GM23338 (cell line): ENCODE data around the gene SHISA7. TPM values are rescaled to one million over a fixed set of nuclear protein-coding genes. Genes with fewer than 3 reads are reported as not detected.

Experiments
- ATAC-seq: fragments of 200-7000 bp; cut with Tn5 transposase; 3 replicates; pipeline ENCODE4 v1.9.1; 2020
- DNase-seq: peaks from one replicate; pipeline ENCODE4 v3.0.0-alpha.2; 2015; ENCODE audit warnings: low spot score
- H2AFZ ChIP-seq: fragments of 200-600 bp; sonication (generic); 2 replicates; pipeline ENCODE4 v1.8.0; 2016; ENCODE audit warnings: antibody characterized with exemption, mild to moderate bottlenecking, moderate library complexity
- H3F3A ChIP-seq: fragments of 200-600 bp; sonication (generic); replicated peaks from 2 replicates; pipeline ENCODE4 v1.8.0; 2017; ENCODE audit warnings: antibody characterized with exemption, mixed run types, low read depth
- H3K27ac ChIP-seq: fragments of 200-600 bp; sonication (generic); 2 replicates; pipeline ENCODE4 v1.6.1; 2016; ENCODE audit warnings: low read depth
- H3K27me3 ChIP-seq: fragments of 200-600 bp; sonication (generic); 2 replicates; pipeline ENCODE4 v1.8.0; 2016; ENCODE audit warnings: mild to moderate bottlenecking, mixed run types, moderate library complexity; ENCODE audit not compliant: insufficient read depth
- H3K36me3 ChIP-seq: fragments of 200-600 bp; sonication (generic); 2 replicates; pipeline ENCODE4 v1.8.0; 2016; ENCODE audit warnings: mild to moderate bottlenecking; ENCODE audit not compliant: insufficient read depth
- H3K4me1 ChIP-seq: fragments of 200-600 bp; sonication (generic); 2 replicates; pipeline ENCODE4 v1.8.0; 2016; ENCODE audit warnings: mild to moderate bottlenecking, moderate library complexity; ENCODE audit not compliant: insufficient read depth
- H3K4me2 ChIP-seq: fragments of 200-600 bp; sonication (generic); 2 replicates; pipeline ENCODE4 v1.7.1; 2017; ENCODE audit warnings: mixed run types
- H3K4me3 ChIP-seq: fragments of 200-600 bp; sonication (generic); 2 replicates; pipeline ENCODE4 v1.6.1; 2016; ENCODE audit warnings: mixed run types
- H3K79me2 ChIP-seq: fragments of 200-600 bp; sonication (generic); replicated peaks from 2 replicates; pipeline ENCODE4 v1.8.0; 2017; ENCODE audit warnings: mild to moderate bottlenecking; ENCODE audit not compliant: insufficient read depth
- H3K9me2 ChIP-seq: fragments of 200-600 bp; sonication (generic); 2 replicates; pipeline ENCODE4 v1.8.0; 2017; ENCODE audit not compliant: insufficient read depth
- H4K20me1 ChIP-seq: fragments of 200-600 bp; sonication (generic); replicated peaks from 2 replicates; pipeline ENCODE4 v1.8.0; 2017; ENCODE audit warnings: mild to moderate bottlenecking; ENCODE audit not compliant: insufficient read depth
- H3K27ac Mint-ChIP-seq: 2 replicates; pipeline ENCODE4 v1.8.0; 2020; ENCODE audit warnings: inconsistent platforms, mild to moderate bottlenecking, moderate library complexity, mixed read lengths
- H3K27me3 Mint-ChIP-seq: 3 replicates; pipeline ENCODE4 v1.8.0; 2022; ENCODE audit warnings: low read depth, mild to moderate bottlenecking, moderate library complexity, mixed read lengths, inconsistent platforms; ENCODE audit not compliant: insufficient read depth, poor library complexity
- H3K36me3 Mint-ChIP-seq: 3 replicates; pipeline ENCODE4 v1.8.0; 2021; ENCODE audit warnings: low read depth, mild to moderate bottlenecking, inconsistent platforms, moderate library complexity, mixed read lengths
- H3K4me1 Mint-ChIP-seq: 3 replicates; pipeline ENCODE4 v1.8.0; 2020; ENCODE audit warnings: mild to moderate bottlenecking, inconsistent platforms, mixed read lengths
- H3K4me3 Mint-ChIP-seq: 3 replicates; pipeline ENCODE4 v1.8.0; 2021; ENCODE audit warnings: moderate library complexity, mild to moderate bottlenecking, inconsistent platforms, mixed read lengths
- H3K9me3 Mint-ChIP-seq: 3 replicates; pipeline ENCODE4 v1.8.0; 2020; ENCODE audit warnings: moderate library complexity, mild to moderate bottlenecking, inconsistent platforms, mixed read lengths
- ETS1 ChIP-seq: IDR thresholded peaks from 2 replicates; pipeline ENCODE4 v1.6.1; 2016; ENCODE audit warnings: antibody characterized with exemption
- EZH2 ChIP-seq: fragments of 200-600 bp; sonication (generic); IDR thresholded peaks from one replicate; pipeline ENCODE4 v1.8.0; 2017; ENCODE audit warnings: antibody characterized with exemption, mild to moderate bottlenecking, low read depth; ENCODE audit not compliant: unreplicated experiment
- EZH2phosphoT487 ChIP-seq: fragments of 200-600 bp; sonication (generic); IDR thresholded peaks from one replicate; pipeline ENCODE4 v1.8.1; 2018; ENCODE audit warnings: antibody characterized with exemption; ENCODE audit not compliant: unreplicated experiment
- NANOG ChIP-seq: IDR thresholded peaks from 2 replicates; pipeline ENCODE4 v1.6.1; 2016; ENCODE audit warnings: antibody characterized with exemption, borderline replicate concordance
- POLR2AphosphoS5 ChIP-seq: IDR thresholded peaks from 2 replicates; pipeline ENCODE4 v1.6.1; 2016; ENCODE audit warnings: antibody characterized with exemption, low read depth
- ZNF114 ChIP-seq: fragments of 250-450 bp; sonication (Bioruptor Pico); IDR thresholded peaks from 2 replicates; pipeline ENCODE4 v1.5.0; 2020; ENCODE audit warnings: mild to moderate bottlenecking, moderate library complexity
- ZNF462 ChIP-seq: fragments of 250-450 bp; sonication (Bioruptor Pico); IDR thresholded peaks from 2 replicates; pipeline ENCODE4 v1.5.0; 2020; ENCODE audit warnings: mild to moderate bottlenecking, moderate library complexity
- polyA plus RNA-seq: library from polyadenylated mRNA; unstranded; fragments of >200 nt; fragmentation: Nextera tagmentation; extraction: Ambion mirVana; gene quantifications from 2 replicates; pipeline ENCODE4 v1.2.1, GENCODE V29; 2016
- total RNA-seq: library from RNA; depleted of rRNA; stranded (reverse); fragments of >200 nt; shearing (Covaris generic); gene quantifications from 2 replicates; pipeline ENCODE4 v1.2.3, GENCODE V29; 2014

SHISA7 gene
- total and polyA plus RNA-seq, 2 experiments from 2014 or later, result 0.32 to 1.4 TPM

GRCh38 chr19:55452749-55453346, 9.7 kb upstream of the SHISA7 start (continued):
- TF ChIP-seq ZNF462 (CRISPR knock-in tag) (no peak), POLR2AphosphoS5 (peak; percentile 56), ETS1 (no peak), ZNF114 (CRISPR knock-in tag) (no peak), EZH2phosphoT487 (no peak), NANOG (no peak)

GRCh38 chr19:55451965-55452748, 9.1 kb upstream of the SHISA7 start:
- DNase-seq (no peak), ATAC-seq (no peak; the same call in 2 of the 3 replicates)
- Histone ChIP-seq H3K9me2 (no peaks in the 10 kb centered on the region), H3K4me1 (peaks cover 3% of the 10 kb centered on the region; the same call in 1 of the 2 replicates), H3K4me2 (peak overlapping the region; percentile 87), H3K27me3 (peaks cover 44% of the 10 kb centered on the region), H3F3A (0 out of 2 replicates have a peak, but pooled peaks cover 2% of the 10 kb centered on the region), H2AFZ (no peak overlapping the region), H3K79me2 (no peaks in the 10 kb centered on the region), H3K4me3 (peak overlapping the region; percentile 66), H3K36me3 (no peaks in the 10 kb centered on the region), H3K27ac (no peak overlapping the region), H4K20me1 (no peaks in the 10 kb centered on the region; the same call in 1 of the 2 replicates)
- Mint-ChIP-seq H3K27me3 (peaks cover 31% of the 10 kb centered on the region), H3K4me1 (peaks cover 3% of the 10 kb centered on the region; the same call in 1 of the 3 replicates), H3K27ac (no peak overlapping the region), H3K4me3 (peak overlapping the region; percentile 77), H3K9me3 (no peaks in the 10 kb centered on the region), H3K36me3 (peaks cover 15% of the 10 kb centered on the region)
- TF ChIP-seq ZNF114 (CRISPR knock-in tag) (no peak), EZH2 (peak; percentile 24)
